HG02571 (cell line): ENCODE measurements around the gene SEC14L3.

Source experiments
- ATAC-seq: cut with Tn5 transposase; IDR thresholded peaks from one replicate; pipeline ENCODE4 v1.9.1; 2021; ENCODE audit warnings: mild to moderate bottlenecking, moderate library complexity; ENCODE audit not compliant: unreplicated experiment

SEC14L3 gene

GRCh38 chr22:30423959-30424533, 47.8 kb downstream of the SEC14L3 start:
- ATAC-seq, result peak; percentile 82

GRCh38 chr22:30423301-30423958, 48.4 kb downstream of the SEC14L3 start:
- peak; percentile 21 for ATAC-seq

- ATAC-seq, result no peak
Observed at GRCh38 chr22:30422481-30423300, 49.1 kb downstream of the SEC14L3 start.

- no peak for ATAC-seq
Observed at GRCh38 chr22:30421695-30422480, 49.9 kb downstream of the SEC14L3 start.

- no peak for ATAC-seq
Observed at GRCh38 chr22:30420347-30421125, 51.3 kb downstream of the SEC14L3 start.

GRCh38 chr22:30416837-30417236, 55.0 kb downstream of the SEC14L3 start:
- ATAC-seq, result no peak

- ATAC-seq, result no peak
Observed at GRCh38 chr22:30416403-30416802, 55.4 kb downstream of the SEC14L3 start.

- no peak for ATAC-seq
Observed at GRCh38 chr22:30414525-30415047, 57.2 kb downstream of the SEC14L3 start.

- no peak for ATAC-seq
Observed at GRCh38 chr22:30413745-30414524, 57.9 kb downstream of the SEC14L3 start.

GRCh38 chr22:30413001-30413400, 58.8 kb downstream of the SEC14L3 start:
- no peak for ATAC-seq

GRCh38 chr22:30411780-30412179, 60.0 kb downstream of the SEC14L3 start:
- no peak for ATAC-seq
